Cerebellar nuclear complex (tissue), 1 donor: ENCODE measurements around the gene VPS13D.

Experiments used
- DNase-seq, 2 experiments: peaks; one replicate each; lab custom pipeline; 2025; lab: John Stamatoyannopoulos, UW

Gene VPS13D

GRCh38 chr1:12229835-12230548, at the start of gene VPS13D:
Gene VPS13D (plus strand): TSS chr1:12230030. CDS start chr1:12234267, 4,237 bp downstream.
- DNase-seq: no peak

- no peak for DNase-seq
Measured at GRCh38 chr1:12180315-12180714, 49.5 kb upstream of the VPS13D start.

- no peak for DNase-seq
Measured at GRCh38 chr1:12180903-12181302, 48.9 kb upstream of the VPS13D start.

- DNase-seq: no peak
Measured at GRCh38 chr1:12181568-12181967, 48.3 kb upstream of the VPS13D start.

- DNase-seq: no peak
Measured at GRCh38 chr1:12182410-12182984, 47.3 kb upstream of the VPS13D start.

GRCh38 chr1:12183095-12183794, 46.6 kb upstream of the VPS13D start:
- no peak for DNase-seq

GRCh38 chr1:12184008-12184681, 45.7 kb upstream of the VPS13D start:
- no peak for DNase-seq

- no peak for DNase-seq
Measured at GRCh38 chr1:12185036-12185917, 44.6 kb upstream of the VPS13D start.

GRCh38 chr1:12185918-12186678, 43.7 kb upstream of the VPS13D start:
- DNase-seq: no peak

GRCh38 chr1:12186679-12186985, 43.2 kb upstream of the VPS13D start:
- DNase-seq: no peak

- DNase-seq: no peak
Measured at GRCh38 chr1:12188115-12188514, 41.7 kb upstream of the VPS13D start.

GRCh38 chr1:12188657-12189327, 41.0 kb upstream of the VPS13D start:
- DNase-seq: no peak

- DNase-seq: no peak
Measured at GRCh38 chr1:12189328-12189682, 40.5 kb upstream of the VPS13D start.

- no peak for DNase-seq
Measured at GRCh38 chr1:12191242-12192032, 38.4 kb upstream of the VPS13D start.

- DNase-seq: no peak
Measured at GRCh38 chr1:12194666-12195216, 35.1 kb upstream of the VPS13D start.

GRCh38 chr1:12195416-12195815, 34.4 kb upstream of the VPS13D start:
- DNase-seq: no peak

GRCh38 chr1:12196641-12197482, 33.0 kb upstream of the VPS13D start:
- no peak for DNase-seq

GRCh38 chr1:12197483-12197880, 32.3 kb upstream of the VPS13D start:
- no peak for DNase-seq

- DNase-seq: no peak
Measured at GRCh38 chr1:12200208-12200607, 29.6 kb upstream of the VPS13D start.
